Measurements from ENCODE around the gene GHSR. TPM values are rescaled to one million over a fixed set of nuclear protein-coding genes. Genes with fewer than 3 reads are reported as not detected.

The GHSR gene
- total RNA-seq, 1 donor from 2014 or later: not detected

DNA sequence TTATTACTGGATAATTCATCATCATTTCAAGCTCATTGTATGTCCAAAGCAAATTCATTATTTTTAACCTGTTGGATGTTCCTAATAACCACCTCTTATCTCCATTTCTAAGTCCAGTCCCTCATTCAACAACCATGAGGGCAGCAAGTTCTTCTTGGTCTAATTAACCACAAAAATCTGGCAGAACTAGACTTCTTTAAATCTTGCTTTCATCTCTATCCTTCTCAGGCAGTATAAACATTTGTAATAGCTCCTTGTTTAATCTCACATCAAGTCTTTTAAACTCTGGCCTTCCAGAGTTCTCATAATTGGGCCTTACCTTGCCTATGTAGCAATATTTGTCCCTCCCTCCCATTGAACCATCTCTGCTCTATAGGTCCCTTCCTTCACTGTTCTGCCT, 17.0 kb upstream of the GHSR start:
- POLR2A ChIA-PET: no interaction called here
- Mint-ChIP-seq H3K36me3 (ENCODE audit: low read depth) (no peaks in the 10 kb centered on the region), H3K4me1 (no peaks in the 10 kb centered on the region), H3K27me3 (peaks cover 24% of the 10 kb centered on the region), H3K9me3 (no peaks in the 10 kb centered on the region), H3K27ac (no peak overlapping the region), H3K4me3 (no peak overlapping the region)
- CTCF ChIA-PET: no interaction called here
- DNase-seq (no peak), ATAC-seq (ENCODE audit: low read depth) (no peak)
- TF ChIP-seq, protein P1, sequence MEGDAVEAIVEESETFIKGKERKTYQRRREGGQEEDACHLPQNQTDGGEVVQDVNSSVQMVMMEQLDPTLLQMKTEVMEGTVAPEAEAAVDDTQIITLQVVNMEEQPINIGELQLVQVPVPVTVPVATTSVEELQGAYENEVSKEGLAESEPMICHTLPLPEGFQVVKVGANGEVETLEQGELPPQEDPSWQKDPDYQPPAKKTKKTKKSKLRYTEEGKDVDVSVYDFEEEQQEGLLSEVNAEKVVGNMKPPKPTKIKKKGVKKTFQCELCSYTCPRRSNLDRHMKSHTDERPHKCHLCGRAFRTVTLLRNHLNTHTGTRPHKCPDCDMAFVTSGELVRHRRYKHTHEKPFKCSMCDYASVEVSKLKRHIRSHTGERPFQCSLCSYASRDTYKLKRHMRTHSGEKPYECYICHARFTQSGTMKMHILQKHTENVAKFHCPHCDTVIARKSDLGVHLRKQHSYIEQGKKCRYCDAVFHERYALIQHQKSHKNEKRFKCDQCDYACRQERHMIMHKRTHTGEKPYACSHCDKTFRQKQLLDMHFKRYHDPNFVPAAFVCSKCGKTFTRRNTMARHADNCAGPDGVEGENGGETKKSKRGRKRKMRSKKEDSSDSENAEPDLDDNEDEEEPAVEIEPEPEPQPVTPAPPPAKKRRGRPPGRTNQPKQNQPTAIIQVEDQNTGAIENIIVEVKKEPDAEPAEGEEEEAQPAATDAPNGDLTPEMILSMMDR (IDR thresholded peaks at IDR 0.05): no peak
- intact Hi-C loops (cut with micrococcal nuclease): no loop called here

DNA sequence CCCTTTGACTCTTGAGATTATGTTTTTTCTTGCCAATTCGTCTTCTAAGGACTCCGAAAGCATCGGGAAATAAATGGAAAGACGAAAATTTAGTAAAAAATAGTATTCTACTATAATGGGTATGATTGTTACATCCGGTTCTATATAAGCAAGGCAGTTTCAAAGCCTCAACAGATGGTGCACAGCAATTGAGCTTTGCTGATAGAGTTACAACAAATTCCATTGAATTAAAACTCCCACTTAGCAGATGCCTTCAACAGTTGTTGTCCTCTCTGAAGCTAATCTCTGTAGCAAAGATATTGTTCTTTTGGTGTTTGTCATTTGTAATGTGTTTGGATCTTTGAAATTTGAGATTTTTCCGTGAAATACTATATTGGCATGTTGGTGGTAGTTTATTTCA, 16.1 kb upstream of the GHSR start:
- intact Hi-C loops (cut with micrococcal nuclease): no loop called here
- Mint-ChIP-seq H3K4me1 (no peaks in the 10 kb centered on the region), H3K36me3 (ENCODE audit: low read depth) (no peaks in the 10 kb centered on the region), H3K27me3 (peaks cover 24% of the 10 kb centered on the region), H3K9me3 (no peaks in the 10 kb centered on the region), H3K4me3 (no peak overlapping the region), H3K27ac (no peak overlapping the region)
- ATAC-seq (ENCODE audit: low read depth) (no peak), DNase-seq (no peak)
- ChIA-PET POLR2A (no interaction called here), CTCF (no interaction called here)
- TF ChIP-seq, protein P1 (IDR thresholded peaks at IDR 0.05): no peak

DNA sequence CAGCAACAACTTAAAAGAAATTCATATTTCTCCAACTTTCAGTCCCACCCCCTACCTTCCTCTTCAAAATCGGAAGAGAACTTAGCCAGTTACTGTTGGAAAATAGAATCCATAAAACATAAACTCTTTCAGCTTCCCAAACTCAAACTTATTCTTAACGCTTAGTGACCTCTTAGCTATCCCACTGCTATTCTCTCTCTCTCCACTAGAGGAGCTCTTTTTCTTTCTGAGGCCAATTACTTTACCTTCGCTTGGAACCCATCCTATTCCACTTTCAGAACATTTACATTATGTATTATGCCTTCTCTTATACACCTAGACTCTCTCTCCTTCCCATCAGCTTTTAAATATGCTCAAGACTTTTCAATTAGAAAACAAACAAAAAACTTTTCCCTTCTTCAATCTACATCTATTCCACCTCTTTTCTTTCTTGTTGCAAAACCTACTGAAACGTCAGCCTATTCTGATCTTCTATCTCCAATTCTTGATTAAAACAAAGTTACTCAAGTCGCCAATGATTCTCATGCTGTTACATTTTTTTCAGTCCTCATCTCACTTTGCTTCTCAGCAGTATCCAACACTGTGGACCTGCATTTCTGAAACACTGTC, 13.4 kb upstream of the GHSR start:
- ATAC-seq (ENCODE audit: low read depth) (peak; percentile 61), DNase-seq (no peak)
- Mint-ChIP-seq H3K27me3 (peaks cover 10% of the 10 kb centered on the region), H3K36me3 (ENCODE audit: low read depth) (no peaks in the 10 kb centered on the region), H3K4me1 (no peaks in the 10 kb centered on the region), H3K27ac (no peak overlapping the region), H3K4me3 (no peak overlapping the region), H3K9me3 (no peaks in the 10 kb centered on the region)
- ChIA-PET CTCF (interaction anchor here (0.6 to 2.2 kb wide), 15 partner anchors 10 to 162 kb away, joined by 3 to 23 read pairs (median 5); no protein-coding TSS in a partner anchor), POLR2A (interaction anchor here (0.6 kb wide), 2 partner anchors 13 to 165 kb away, joined by 3 to 4 read pairs; partner anchors contain the start of gene GHSR)
- TF ChIP-seq, protein P1 (IDR thresholded peaks at IDR 0.05): peak; percentile 92
- intact Hi-C loops (cut with micrococcal nuclease): loop anchor here (1.0 kb wide), 2 partner anchors 16 to 162 kb away; no protein-coding TSS in a partner anchor

DNA sequence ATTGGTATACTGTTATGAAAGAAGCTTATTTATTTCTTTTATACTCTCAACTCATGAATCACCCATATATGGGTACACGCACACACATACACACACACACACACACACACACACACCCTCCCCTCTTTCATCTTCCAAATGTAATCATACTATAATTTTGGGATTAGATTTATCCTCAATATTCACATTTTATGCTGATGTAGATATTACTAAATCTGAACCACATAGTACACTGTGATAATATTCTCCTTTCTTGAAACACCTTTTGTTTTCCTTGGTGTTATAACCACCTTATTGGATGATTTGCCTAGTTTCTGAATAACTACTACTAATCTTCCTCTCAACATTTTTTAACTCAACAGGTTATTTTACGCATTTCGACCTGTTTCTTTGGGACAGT, 8.1 kb upstream of the GHSR start:
- POLR2A ChIA-PET: no interaction called here
- ATAC-seq (ENCODE audit: low read depth) (no peak), DNase-seq (no peak)
- Mint-ChIP-seq H3K27me3 (peaks cover 16% of the 10 kb centered on the region), H3K4me3 (no peak overlapping the region), H3K36me3 (ENCODE audit: low read depth) (no peaks in the 10 kb centered on the region), H3K27ac (no peak overlapping the region), H3K4me1 (no peaks in the 10 kb centered on the region), H3K9me3 (no peaks in the 10 kb centered on the region)
- TF ChIP-seq, protein P1 (IDR thresholded peaks at IDR 0.05): no peak
- CTCF ChIA-PET: no interaction called here
- intact Hi-C loops (cut with micrococcal nuclease): no loop called here

DNA sequence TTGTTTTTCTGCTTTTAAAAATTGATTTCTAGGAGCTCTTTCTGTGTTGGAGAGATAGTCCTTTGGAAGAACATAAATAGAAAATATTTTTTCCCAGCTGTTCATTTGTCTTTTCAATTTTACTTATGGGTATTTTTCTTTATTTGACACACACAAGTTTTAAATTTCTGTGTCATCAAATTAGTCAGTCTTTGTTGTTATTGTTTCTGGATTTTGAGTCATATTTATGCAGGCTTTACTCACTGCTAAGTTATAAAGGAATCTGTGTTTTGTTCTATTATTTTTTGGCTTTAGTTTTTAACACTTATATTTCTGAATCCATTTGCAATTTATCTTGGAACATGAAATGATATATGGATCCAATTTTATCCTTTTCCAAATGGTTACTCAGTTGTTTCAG, 5.9 kb upstream of the GHSR start:
- H3K36me3 Mint-ChIP-seq (ENCODE audit: low read depth): no peaks in the 10 kb centered on the region
- ChIA-PET POLR2A (no interaction called here), CTCF (no interaction called here)
- H3K27me3 Mint-ChIP-seq: peaks cover 35% of the 10 kb centered on the region
- no peaks in the 10 kb centered on the region for H3K4me1 Mint-ChIP-seq
- no peak for ATAC-seq (ENCODE audit: low read depth)
- TF ChIP-seq, protein P1 (IDR thresholded peaks at IDR 0.05): no peak
- no peak overlapping the region for H3K27ac Mint-ChIP-seq
- no peak overlapping the region for H3K4me3 Mint-ChIP-seq
- intact Hi-C loops (cut with micrococcal nuclease): no loop called here
- H3K9me3 Mint-ChIP-seq: no peaks in the 10 kb centered on the region
- no peak for DNase-seq
